K562 (cell line): ENCODE data around the gene KIF26B. TPM values are rescaled to one million over a fixed set of nuclear protein-coding genes. Genes with fewer than 3 reads are reported as not detected.

Experiments used
- ATAC-seq: fragments of 200-7000 bp; cut with Tn5 transposase; 3 replicates; pipeline ENCODE4 v1.9.1; 2020; ENCODE audit warnings: moderate library complexity
- BruUV-seq: library from RNA; stranded (reverse); fragments of 400-500 nt; replicated peaks from 2 replicates; lab custom pipeline; 2021; lab: Mats Ljungman, UMichigan
- CTCF ChIA-PET: fragments of 300-600 bp; formaldehyde crosslinking; extraction: SDS; loops from one replicate; lab custom pipeline; 2021; ENCODE audit warnings: low intra/inter-chr PET ratio; lab: Yijun Ruan, JAX
- POLR2A ChIA-PET: fragments of 300-600, 350-650 bp; sonication (Branson Sonifier 250); formaldehyde crosslinking; extraction: SDS; loops from one replicate; lab custom pipeline; 2021; ENCODE audit warnings: antibody characterized with exemption, inconsistent platforms; lab: Yijun Ruan, JAX
- DNase-seq, 4 experiments: peaks; one replicate each; pipeline versions ENCODE4 v3.0.0 to v3.0.0-alpha.2; 2011 to 2018; ENCODE audit warnings: low spot score in 3 of 4, mixed read lengths in 3 of 4; ENCODE audit errors: extremely low read depth in 1 of 4
- FAIRE-seq: peaks from 2 replicates; lab custom pipeline; 2011; peaks lifted over from hg19 to GRCh38; lab: Jason Lieb, UNC
- H2AFZ ChIP-seq: 2 replicates; pipeline ENCODE4 v1.6.0; 2011; ENCODE audit warnings: low read depth, low read length, control low read depth, inconsistent platforms
- H3K27ac ChIP-seq: fragments of 200-600 bp; 3 replicates; pipeline ENCODE4 v1.8.0; 2011; ENCODE audit warnings: low read depth, mild to moderate bottlenecking, control low read depth, inconsistent platforms, low read length, moderate library complexity, mixed read lengths; ENCODE audit errors: extremely low read depth
- H3K27me3 ChIP-seq, 2 experiments: fragments of 300-600 bp in 1 of 2; 2 replicates in 1 of 2; 3 replicates in 1 of 2; pipeline versions ENCODE4 v1.6.0 to v1.8.0; 2011; ENCODE audit warnings: inconsistent platforms in 2 of 2, low read length in 2 of 2, mild to moderate bottlenecking in 1 of 2, mixed read lengths in 1 of 2, moderate library complexity in 1 of 2; ENCODE audit not compliant: control insufficient read depth in 2 of 2, insufficient read depth in 2 of 2
- H3K36me3 ChIP-seq: fragments of 300-600 bp; 3 replicates; pipeline ENCODE4 v1.8.0; 2011; ENCODE audit warnings: mild to moderate bottlenecking, low read length, inconsistent platforms; ENCODE audit not compliant: control insufficient read depth, insufficient read depth
- H3K4me1 ChIP-seq, 2 experiments: fragments of 200-600 bp in 1 of 2; replicated peaks in 1 of 2; 2 replicates in 1 of 2; 3 replicates in 1 of 2; pipeline versions ENCODE4 v1.5.1 to v1.8.0; 2011; ENCODE audit warnings: inconsistent platforms in 2 of 2, low read length in 2 of 2, mild to moderate bottlenecking in 1 of 2, mixed read lengths in 1 of 2, moderate library complexity in 1 of 2; ENCODE audit not compliant: control insufficient read depth in 2 of 2, insufficient read depth in 2 of 2
- H3K4me2 ChIP-seq: 2 replicates; pipeline ENCODE4 v1.6.1; 2011; ENCODE audit warnings: low read length, control low read depth, inconsistent platforms, mixed read lengths; ENCODE audit not compliant: insufficient read depth
- H3K4me3 ChIP-seq: fragments of 200-600 bp; sonication (generic), shearing (Covaris generic); 2 replicates; pipeline ENCODE4 v1.5.1; 2016; ENCODE audit warnings: control low read depth, inconsistent platforms
- H3K79me2 ChIP-seq: fragments of 200-600 bp; 3 replicates; pipeline ENCODE4 v1.8.0; 2011; ENCODE audit warnings: low read length, inconsistent platforms; ENCODE audit not compliant: control insufficient read depth, insufficient read depth
- H3K9ac ChIP-seq, 2 experiments: 2 replicates each; pipeline versions ENCODE4 v1.6.0 to v1.6.1; 2011; ENCODE audit warnings: low read depth in 2 of 2, low read length in 2 of 2, control low read depth in 1 of 2, inconsistent platforms in 1 of 2, mild to moderate bottlenecking in 1 of 2, mixed read lengths in 1 of 2; ENCODE audit not compliant: insufficient read depth in 1 of 2
- H3K9me1 ChIP-seq: one replicate; pipeline ENCODE4 v1.6.0; 2011; ENCODE audit warnings: inconsistent platforms, mild to moderate bottlenecking, low read length, moderate library complexity; ENCODE audit not compliant: control insufficient read depth, insufficient read depth
- H3K9me3 ChIP-seq: replicated peaks from 2 replicates; pipeline ENCODE4 v1.5.1; 2011; ENCODE audit warnings: low read depth, low read length, inconsistent platforms; ENCODE audit not compliant: control insufficient read depth, insufficient read depth
- H4K20me1 ChIP-seq: replicated peaks from 2 replicates; pipeline ENCODE4 v1.6.1; 2011; ENCODE audit warnings: low read length, inconsistent platforms, mixed read lengths; ENCODE audit not compliant: control insufficient read depth, insufficient read depth
- L3MBTL2 ChIP-seq: fragments of 450-650 bp; IDR thresholded peaks from 2 replicates; pipeline ENCODE4 v1.6.1; 2016; ENCODE audit warnings: mild to moderate bottlenecking, moderate library complexity
- TFE3 ChIP-seq: fragments of 450-650 bp; formaldehyde crosslinking; IDR thresholded peaks from 2 replicates; pipeline ENCODE4 v1.4.0; 2020; ENCODE audit warnings: mild to moderate bottlenecking, mixed read lengths
- USF2 ChIP-seq: sonication (generic); formaldehyde crosslinking; IDR thresholded peaks from 2 replicates; pipeline ENCODE4 v1.5.0; 2020; ENCODE audit warnings: missing genetic modification reagents
- WGBS: fragments of 100-300 bp; shearing (Covaris generic); methylation state at CpG from one replicate; pipeline ENCODE4 v1.1.6; 2016; ENCODE audit warnings: low coverage, mixed read lengths; ENCODE audit not compliant: insufficient coverage; ENCODE audit errors: missing lambda C conversion rate; 5-methylcytosine and 5-hydroxymethylcytosine counted together
- in situ Hi-C: fragments of 300-500 bp; cut with MboI; formaldehyde crosslinking; loops from 4 replicates; pipeline ENCODE4 v1.15.0; 2018; ENCODE audit warnings: inconsistent platforms, mixed read lengths
- intact Hi-C: fragments of 100-400 bp; cut with micrococcal nuclease; formaldehyde crosslinking; loops from 2 replicates; pipeline ENCODE4 v1.14.2; 2022
- polyA plus RNA-seq, 8 experiments: library from polyadenylated mRNA; depleted of rRNA in 4 of 8; stranded (reverse) in 5 of 8; unstranded in 3 of 8; fragments of >200 nt; fragmentation: Nextera tagmentation in 2 of 8; fragmentation: Illumina TruSeq in 1 of 8; extraction: Ambion mirVana in 2 of 8; extraction: Trizol in 1 of 8; gene quantifications; 2 replicates each; pipeline versions ENCODE4 v1.2.1 to v1.2.3, GENCODE V29; 2011 to 2014; ENCODE audit warnings: inconsistent platforms in 1 of 8, missing spikeins in 1 of 8
- total RNA-seq, 7 experiments: library from RNA; depleted of rRNA in 6 of 7; stranded (reverse); fragments of >200 nt in 6 of 7; fragmentation: Illumina TruSeq in 2 of 7; extraction: Trizol in 2 of 7; gene quantifications; 2 replicates each; pipeline versions ENCODE4 v1.2.1 to v1.2.3, GENCODE V29; 2011 to 2021; ENCODE audit warnings: low replicate concordance in 1 of 7
- TF ChIP-seq, protein P1 (sequence below): fragments of 450-650 bp; IDR thresholded peaks from 2 replicates; pipeline ENCODE4 v1.6.1; 2016; ENCODE audit warnings: low read depth, mild to moderate bottlenecking, moderate library complexity

Gene KIF26B
- total and polyA plus RNA-seq, 9 of the 15 experiments (the other 6 are each of a cell fraction or from before 2014, with no cell fraction given): 0.02 to 0.08 (median 0.03) TPM; not detected in 6

- H3K79me2 ChIP-seq: no peaks in the 10 kb centered on the region
- H3K9me3 ChIP-seq: no peaks in the 10 kb centered on the region
- ChIA-PET CTCF (no interaction called here), POLR2A (no interaction called here)
- no peaks in the 10 kb centered on the region for H3K36me3 ChIP-seq
- intact Hi-C loops (no loop called here), in situ Hi-C loops (no loop called here)
- H3K4me2 ChIP-seq: no peak overlapping the region
- 0% methylated on average over 4 of the region's 4 CpGs for WGBS
- no peak for DNase-seq
- TF ChIP-seq, protein P1, sequence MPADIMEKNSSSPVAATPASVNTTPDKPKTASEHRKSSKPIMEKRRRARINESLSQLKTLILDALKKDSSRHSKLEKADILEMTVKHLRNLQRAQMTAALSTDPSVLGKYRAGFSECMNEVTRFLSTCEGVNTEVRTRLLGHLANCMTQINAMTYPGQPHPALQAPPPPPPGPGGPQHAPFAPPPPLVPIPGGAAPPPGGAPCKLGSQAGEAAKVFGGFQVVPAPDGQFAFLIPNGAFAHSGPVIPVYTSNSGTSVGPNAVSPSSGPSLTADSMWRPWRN: no peak
- 0 out of 2 replicates have a peak, but pooled peaks have one; percentile 12 for TF ChIP-seq L3MBTL2
- TF ChIP-seq USF2 (CRISPR knock-in tag): peak; percentile 49
- peak; percentile 77 for TF ChIP-seq TFE3 (CRISPR knock-in tag)
- no peak for FAIRE-seq
- no peaks in the 10 kb centered on the region for H3K4me1 ChIP-seq
- H3K4me3 ChIP-seq: no peak overlapping the region
- no peak for ATAC-seq
- H3K27me3 ChIP-seq: peaks cover 8 to 29% of the 10 kb centered on the region in 2 experiments; a peak in 4 of 5 replicates
- H2AFZ ChIP-seq: no peak overlapping the region
- no peak overlapping the region for H3K9ac ChIP-seq
- no peaks in the 10 kb centered on the region for H3K9me1 ChIP-seq
- BruUV-seq: no TSS peak
- no peaks in the 10 kb centered on the region for H4K20me1 ChIP-seq
- no peak overlapping the region for H3K27ac ChIP-seq
These were observed 124.1 kb downstream of the KIF26B start for GRCh38 chr1:245278846-245279245.
